Superior temporal gyrus (tissue), 1 donor: ENCODE results near the gene CNTNAP2.

ENCODE experiments used
- DNase-seq: peaks from one replicate; pipeline ENCODE4 v3.0.0-alpha.2; 2016; ENCODE audit errors: extremely low spot score

CNTNAP2 gene

GRCh38 chr7:148079206-148080080 is 1962.8 kb downstream of the CNTNAP2 start:
- DNase-seq: no peak

GRCh38 chr7:148083448-148083847 is 1966.8 kb downstream of the CNTNAP2 start:
- no peak for DNase-seq

GRCh38 chr7:148084138-148084537 is 1967.5 kb downstream of the CNTNAP2 start:
- DNase-seq: peak; percentile 93

- no peak for DNase-seq
Observed at GRCh38 chr7:148091882-148092281, 1975.3 kb downstream of the CNTNAP2 start.

GRCh38 chr7:148093375-148094166 is 1977.0 kb downstream of the CNTNAP2 start:
- no peak for DNase-seq

- DNase-seq: peak; percentile 42
Observed at GRCh38 chr7:148095066-148095465, 1978.5 kb downstream of the CNTNAP2 start.

- no peak for DNase-seq
Observed at GRCh38 chr7:148104136-148104716, 1987.6 kb downstream of the CNTNAP2 start.

GRCh38 chr7:148104924-148105323 is 1988.3 kb downstream of the CNTNAP2 start:
- DNase-seq: no peak

GRCh38 chr7:148105853-148106252 is 1989.3 kb downstream of the CNTNAP2 start:
- no peak for DNase-seq

GRCh38 chr7:148107443-148108127 is 1991.0 kb downstream of the CNTNAP2 start:
- DNase-seq: no peak

- no peak for DNase-seq
Observed at GRCh38 chr7:148108381-148108780, 1991.8 kb downstream of the CNTNAP2 start.

- no peak for DNase-seq
Observed at GRCh38 chr7:148110097-148110868, 1993.7 kb downstream of the CNTNAP2 start.

- peak; percentile 41 for DNase-seq
Observed at GRCh38 chr7:148114804-148115203, 1998.2 kb downstream of the CNTNAP2 start.

- DNase-seq: no peak
Observed at GRCh38 chr7:148115308-148115707, 1998.7 kb downstream of the CNTNAP2 start.

GRCh38 chr7:148116195-148116594 is 1999.6 kb downstream of the CNTNAP2 start:
- DNase-seq: peak; percentile 13

- peak; percentile 27 for DNase-seq
Observed at GRCh38 chr7:148116829-148117403, 2000.3 kb downstream of the CNTNAP2 start.

- no peak for DNase-seq
Observed at GRCh38 chr7:148118371-148118770, 2001.8 kb downstream of the CNTNAP2 start.

- no peak for DNase-seq
Observed at GRCh38 chr7:148121401-148121800, 2004.8 kb downstream of the CNTNAP2 start.

GRCh38 chr7:148121847-148122246 is 2005.2 kb downstream of the CNTNAP2 start:
- DNase-seq: no peak

GRCh38 chr7:148124477-148124876 is 2007.9 kb downstream of the CNTNAP2 start:
- no peak for DNase-seq

GRCh38 chr7:148127374-148127773 is 2010.8 kb downstream of the CNTNAP2 start:
- DNase-seq: no peak
